SK-N-SH (cell line): ENCODE results near the gene GMEB1. TPM values are rescaled to one million over a fixed set of nuclear protein-coding genes. Genes with fewer than 3 reads are reported as not detected.

Experiments
- CTCF ChIA-PET: fragments of 300-600, 350-600 bp; formaldehyde crosslinking; extraction: SDS; loops from one replicate; lab custom pipeline; 2021; lab: Yijun Ruan, JAX
- POLR2A ChIA-PET: fragments of 350-600 bp; sonication (Branson Sonifier 250); formaldehyde crosslinking; extraction: SDS; loops from one replicate; lab custom pipeline; 2020; ENCODE audit warnings: antibody characterized with exemption, inconsistent platforms; lab: Yijun Ruan, JAX
- DNase-seq: peaks from one replicate; pipeline ENCODE4 v3.0.0; 2012
- H2AFZ ChIP-seq: fragments of 200-600 bp; sonication (generic); 2 replicates; pipeline ENCODE4 v1.8.1; 2016; ENCODE audit warnings: antibody characterized with exemption, mild to moderate bottlenecking, low read depth
- H3F3A ChIP-seq: fragments of 200-600 bp; sonication (generic); replicated peaks from 2 replicates; pipeline ENCODE3; 2016; ENCODE audit warnings: antibody characterized with exemption, mild to moderate bottlenecking; ENCODE audit not compliant: insufficient read depth
- H3K27ac ChIP-seq, 2 experiments: fragments of 200-500 bp in 1 of 2; fragments of 200-600 bp in 1 of 2; sonication (Bioruptor generic) in 1 of 2; sonication (generic), shearing (Covaris generic) in 1 of 2; 2 replicates each; pipeline versions ENCODE4 v1.5.1 to v1.6.1; 2014 to 2016; ENCODE audit warnings: low read depth in 2 of 2, inconsistent platforms in 1 of 2, low read length in 1 of 2, mild to moderate bottlenecking in 1 of 2, mixed read lengths in 1 of 2
- H3K27me3 ChIP-seq: fragments of 200-600 bp; sonication (generic), shearing (Covaris generic); 2 replicates; pipeline ENCODE4 v1.6.1; 2016; ENCODE audit warnings: mixed run types; ENCODE audit not compliant: insufficient read depth
- H3K36me3 ChIP-seq, 2 experiments: fragments of 200-500 bp in 1 of 2; fragments of 200-600 bp in 1 of 2; sonication (Bioruptor generic) in 1 of 2; sonication (generic) in 1 of 2; replicated peaks in 1 of 2; 2 replicates each; pipeline versions ENCODE3 to v1.5.1; 2014 to 2016; ENCODE audit warnings: low read length in 1 of 2, mild to moderate bottlenecking in 1 of 2; ENCODE audit not compliant: insufficient read depth in 2 of 2, control insufficient read depth in 1 of 2
- H3K4me1 ChIP-seq, 2 experiments: fragments of 200-500 bp in 1 of 2; fragments of 200-600 bp in 1 of 2; sonication (Bioruptor generic) in 1 of 2; sonication (generic), shearing (Covaris generic) in 1 of 2; 2 replicates each; pipeline versions ENCODE4 v1.5.1 to v1.6.1; 2014 to 2016; ENCODE audit warnings: low read depth in 1 of 2, low read length in 1 of 2, mixed run types in 1 of 2; ENCODE audit not compliant: insufficient read depth in 2 of 2, control insufficient read depth in 1 of 2
- H3K4me2 ChIP-seq: fragments of 200-600 bp; sonication (generic), shearing (Covaris generic); 2 replicates; pipeline ENCODE4 v1.6.1; 2017; ENCODE audit warnings: mixed run types
- H3K4me3 ChIP-seq, 2 experiments: fragments of 200-500 bp in 1 of 2; fragments of 200-600 bp in 1 of 2; sonication (Bioruptor generic) in 1 of 2; sonication (generic), shearing (Covaris generic) in 1 of 2; 2 replicates each; pipeline versions ENCODE4 v1.5.1 to v1.8.1; 2014 to 2016; ENCODE audit warnings: low read depth in 2 of 2, inconsistent platforms in 1 of 2, low read length in 1 of 2, mild to moderate bottlenecking in 1 of 2, mixed read lengths in 1 of 2, moderate library complexity in 1 of 2
- H3K79me2 ChIP-seq: fragments of 200-600 bp; sonication (generic); 2 replicates; pipeline ENCODE4 v1.8.1; 2017; ENCODE audit warnings: mild to moderate bottlenecking; ENCODE audit not compliant: insufficient read depth
- H3K9ac ChIP-seq: fragments of 200-600 bp; sonication (generic); 2 replicates; pipeline ENCODE4 v1.6.1; 2017; ENCODE audit warnings: mixed run types
- H3K9me2 ChIP-seq: fragments of 200-600 bp; sonication (generic); 2 replicates; pipeline ENCODE4 v1.6.1; 2017; ENCODE audit warnings: mixed run types
- H3K9me3 ChIP-seq: fragments of 200-600 bp; sonication (generic); 2 replicates; pipeline ENCODE4 v1.6.1; 2017; ENCODE audit warnings: mixed run types, mild to moderate bottlenecking, moderate library complexity
- H4K20me1 ChIP-seq: fragments of 200-600 bp; sonication (generic); 2 replicates; pipeline ENCODE4 v1.6.1; 2017; ENCODE audit warnings: mild to moderate bottlenecking, mixed run types; ENCODE audit not compliant: insufficient read depth
- CHD2 ChIP-seq: fragments of 150-350 bp; IDR thresholded peaks from 2 replicates; pipeline ENCODE4 v1.6.1; 2018; ENCODE audit warnings: low read length; ENCODE audit not compliant: partially characterized antibody
- EP300 ChIP-seq, 2 experiments: IDR thresholded peaks; 2 replicates each; pipeline versions ENCODE4 v1.4.0 to v1.6.1; 2012; ENCODE audit warnings: borderline replicate concordance in 1 of 2, low read depth in 1 of 2, low read length in 1 of 2
- EZH2phosphoT487 ChIP-seq: fragments of 200-600 bp; sonication (generic); IDR thresholded peaks from 2 replicates; pipeline ENCODE4 v1.6.1; 2017; ENCODE audit warnings: low read depth, mixed run types, mild to moderate bottlenecking, antibody characterized with exemption, moderate library complexity, borderline replicate concordance
- FOXJ3 ChIP-seq: sonication (generic); formaldehyde crosslinking; IDR thresholded peaks from 2 replicates; pipeline ENCODE4 v1.5.1; 2020; ENCODE audit warnings: mild to moderate bottlenecking, missing genetic modification reagents
- FOXM1 ChIP-seq: IDR thresholded peaks from 2 replicates; pipeline ENCODE4 v1.4.0; 2012; ENCODE audit warnings: low read depth, mild to moderate bottlenecking
- MXI1 ChIP-seq: IDR thresholded peaks from 2 replicates; pipeline ENCODE4 v1.6.1; 2012; ENCODE audit warnings: mild to moderate bottlenecking, low read depth, low read length, improper control_type of control experiment
- RCOR1 ChIP-seq: fragments of 150-350 bp; IDR thresholded peaks from 2 replicates; pipeline ENCODE4 v1.6.1; 2017; ENCODE audit warnings: antibody characterized with exemption, low read length
- TAF1 ChIP-seq: IDR thresholded peaks from 2 replicates; pipeline ENCODE4 v1.6.1; 2012; ENCODE audit warnings: low read depth, mild to moderate bottlenecking, low read length, moderate library complexity, borderline replicate concordance
- WGBS: methylation state at CpG from one replicate; pipeline ENCODE4 v1.1.6; 2017; ENCODE audit warnings: low lambda C conversion rate; 5-methylcytosine and 5-hydroxymethylcytosine counted together
- polyA plus RNA-seq, 3 experiments: library from polyadenylated mRNA; depleted of rRNA; stranded (reverse); fragments of >200 nt; gene quantifications; 2 replicates each; pipeline ENCODE4 v1.2.3, GENCODE V29; 2012
- TF ChIP-seq, protein P1 (sequence below): fragments of 150-350 bp; IDR thresholded peaks from 2 replicates; pipeline ENCODE4 v1.6.1; 2017; ENCODE audit warnings: antibody characterized with exemption, low read length, low read depth, borderline replicate concordance
- TF ChIP-seq, protein P2 (sequence below): fragments of 200-600 bp; sonication (generic); IDR thresholded peaks from 2 replicates; pipeline ENCODE4 v1.6.1; 2017; ENCODE audit warnings: antibody characterized with exemption, mild to moderate bottlenecking, moderate library complexity
- TF ChIP-seq, protein P3 (sequence below): fragments of 150-350 bp; IDR thresholded peaks from 2 replicates; pipeline ENCODE4 v1.6.1; 2016; ENCODE audit warnings: mild to moderate bottlenecking, low read depth, low read length
- TF ChIP-seq, protein P4 (sequence below): IDR thresholded peaks from 2 replicates; pipeline ENCODE4 v1.4.0; 2012; ENCODE audit warnings: low read depth
- TF ChIP-seq, protein P5 (sequence below): IDR thresholded peaks from 2 replicates; pipeline ENCODE4 v1.6.1; 2012; ENCODE audit warnings: mild to moderate bottlenecking, low read depth, low read length, moderate library complexity

The GMEB1 gene
- polyA plus RNA-seq, 1 of the 3 experiments (the other 2 are of a cell fraction), result 3.6 TPM

DNA sequence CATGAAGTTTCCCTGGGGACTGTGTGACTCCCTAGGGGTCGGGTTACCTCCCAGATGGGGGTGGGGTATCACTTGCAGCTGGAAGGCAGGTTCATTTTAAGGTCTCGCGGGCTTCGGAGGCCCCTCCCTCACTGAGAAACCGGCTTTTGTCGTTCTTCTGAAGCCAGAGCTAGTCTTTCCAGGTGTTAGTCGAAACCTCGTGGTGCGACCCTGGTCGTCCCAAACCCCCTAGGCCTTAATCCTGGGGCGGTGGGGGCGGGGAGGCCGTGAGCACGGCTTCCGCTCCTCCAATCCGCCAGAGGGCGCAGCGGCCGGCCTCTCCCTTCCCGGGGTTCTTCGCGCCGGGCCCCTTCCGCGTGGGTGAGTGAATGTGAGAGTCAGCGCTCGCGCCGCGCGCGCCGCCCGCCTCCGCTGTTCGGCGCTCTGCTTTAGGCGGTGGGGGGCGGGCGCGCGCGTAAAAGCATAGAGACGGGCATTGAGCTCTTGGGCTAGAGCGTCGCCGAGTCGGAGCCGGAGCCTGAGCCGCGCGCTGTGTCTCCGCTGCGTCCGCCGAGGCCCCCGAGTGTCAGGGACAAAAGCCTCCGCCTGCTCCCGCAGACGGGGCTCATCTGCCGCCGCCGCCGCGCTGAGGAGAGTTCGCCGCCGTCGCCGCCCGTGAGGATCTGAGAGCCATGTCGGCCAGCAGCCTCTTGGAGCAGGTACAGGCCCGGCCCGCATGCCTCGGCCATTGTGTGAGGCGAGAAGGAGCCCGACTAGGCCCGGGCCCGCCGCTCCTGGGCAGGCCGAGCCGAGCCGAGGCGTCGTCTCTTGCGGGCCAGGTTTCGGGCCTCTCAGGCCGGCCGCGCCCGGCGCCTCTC lies 68.1 kb downstream of the GMEB1 start, which contains the start of gene YTHDF2 (continued):
- TF ChIP-seq, protein P1, sequence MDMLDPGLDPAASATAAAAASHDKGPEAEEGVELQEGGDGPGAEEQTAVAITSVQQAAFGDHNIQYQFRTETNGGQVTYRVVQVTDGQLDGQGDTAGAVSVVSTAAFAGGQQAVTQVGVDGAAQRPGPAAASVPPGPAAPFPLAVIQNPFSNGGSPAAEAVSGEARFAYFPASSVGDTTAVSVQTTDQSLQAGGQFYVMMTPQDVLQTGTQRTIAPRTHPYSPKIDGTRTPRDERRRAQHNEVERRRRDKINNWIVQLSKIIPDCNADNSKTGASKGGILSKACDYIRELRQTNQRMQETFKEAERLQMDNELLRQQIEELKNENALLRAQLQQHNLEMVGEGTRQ, result no peak
- TF ChIP-seq EZH2phosphoT487 (no peak), EP300 (IDR thresholded peaks at IDR 0.05; ENCODE audit: borderline replicate concordance in 1 of 2, low read depth in 1 of 2, low read length in 1 of 2) (peak; percentile 24 to 47; a peak in 2 of 4 replicates), FOXJ3 (no peak), MXI1 (peak; percentile 92), TAF1 (peak; percentile 93), RCOR1 (no peak)
- TF ChIP-seq, protein P2, sequence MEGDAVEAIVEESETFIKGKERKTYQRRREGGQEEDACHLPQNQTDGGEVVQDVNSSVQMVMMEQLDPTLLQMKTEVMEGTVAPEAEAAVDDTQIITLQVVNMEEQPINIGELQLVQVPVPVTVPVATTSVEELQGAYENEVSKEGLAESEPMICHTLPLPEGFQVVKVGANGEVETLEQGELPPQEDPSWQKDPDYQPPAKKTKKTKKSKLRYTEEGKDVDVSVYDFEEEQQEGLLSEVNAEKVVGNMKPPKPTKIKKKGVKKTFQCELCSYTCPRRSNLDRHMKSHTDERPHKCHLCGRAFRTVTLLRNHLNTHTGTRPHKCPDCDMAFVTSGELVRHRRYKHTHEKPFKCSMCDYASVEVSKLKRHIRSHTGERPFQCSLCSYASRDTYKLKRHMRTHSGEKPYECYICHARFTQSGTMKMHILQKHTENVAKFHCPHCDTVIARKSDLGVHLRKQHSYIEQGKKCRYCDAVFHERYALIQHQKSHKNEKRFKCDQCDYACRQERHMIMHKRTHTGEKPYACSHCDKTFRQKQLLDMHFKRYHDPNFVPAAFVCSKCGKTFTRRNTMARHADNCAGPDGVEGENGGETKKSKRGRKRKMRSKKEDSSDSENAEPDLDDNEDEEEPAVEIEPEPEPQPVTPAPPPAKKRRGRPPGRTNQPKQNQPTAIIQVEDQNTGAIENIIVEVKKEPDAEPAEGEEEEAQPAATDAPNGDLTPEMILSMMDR, result peak; percentile 88
- TF ChIP-seq, protein P3, sequence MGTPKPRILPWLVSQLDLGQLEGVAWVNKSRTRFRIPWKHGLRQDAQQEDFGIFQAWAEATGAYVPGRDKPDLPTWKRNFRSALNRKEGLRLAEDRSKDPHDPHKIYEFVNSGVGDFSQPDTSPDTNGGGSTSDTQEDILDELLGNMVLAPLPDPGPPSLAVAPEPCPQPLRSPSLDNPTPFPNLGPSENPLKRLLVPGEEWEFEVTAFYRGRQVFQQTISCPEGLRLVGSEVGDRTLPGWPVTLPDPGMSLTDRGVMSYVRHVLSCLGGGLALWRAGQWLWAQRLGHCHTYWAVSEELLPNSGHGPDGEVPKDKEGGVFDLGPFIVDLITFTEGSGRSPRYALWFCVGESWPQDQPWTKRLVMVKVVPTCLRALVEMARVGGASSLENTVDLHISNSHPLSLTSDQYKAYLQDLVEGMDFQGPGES, result no peak

DNA sequence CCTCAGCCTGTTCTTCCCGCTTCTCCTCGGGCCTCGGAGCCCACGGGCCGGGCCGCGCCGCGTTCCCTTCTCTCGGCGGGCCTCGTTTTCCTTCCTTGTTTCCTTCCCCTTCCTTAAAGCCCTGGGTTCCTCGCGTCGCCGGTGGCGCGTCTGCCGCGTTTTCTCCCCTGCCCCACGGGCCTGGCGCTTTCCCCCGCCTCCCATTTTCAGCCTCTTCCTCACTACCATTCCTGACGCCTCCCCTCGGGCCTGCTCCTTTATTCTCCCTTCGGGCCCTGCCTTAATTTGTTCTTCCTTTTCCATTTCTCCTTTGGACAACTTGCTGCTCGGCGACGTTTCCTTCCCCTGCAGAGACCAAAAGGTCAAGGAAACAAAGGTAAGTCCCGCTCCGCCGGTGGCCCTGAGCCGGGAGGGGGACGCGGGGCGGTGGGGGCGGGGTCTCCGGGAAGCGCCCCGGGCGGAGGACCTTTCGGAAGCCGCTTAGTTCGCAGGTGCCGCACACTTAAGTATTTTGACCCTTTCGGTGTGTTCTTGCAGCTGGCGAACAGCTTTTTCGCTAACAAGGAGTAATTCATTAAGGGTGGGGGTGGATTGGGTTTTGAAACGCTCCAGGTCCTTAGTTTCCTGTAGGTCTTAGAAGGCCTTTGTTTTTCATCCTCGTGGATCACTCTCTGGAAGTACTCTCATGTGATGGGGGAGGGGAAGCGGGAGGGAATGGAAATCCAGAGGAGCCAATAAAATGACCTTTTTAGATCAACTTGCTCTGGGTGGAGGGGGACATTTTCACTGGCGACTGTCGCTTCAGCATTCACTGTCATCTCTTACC lies 68.9 kb downstream of the GMEB1 start:
- Histone ChIP-seq H3F3A (peaks cover 4% of the 10 kb centered on the region), H3K27ac (peak overlapping the region; percentile 88), H3K4me3 (peak overlapping the region; percentile 77 to 97), H3K79me2 (peaks cover 58% of the 10 kb centered on the region), H3K9me2 (no peaks in the 10 kb centered on the region), H2AFZ (no peak overlapping the region), H3K9ac (peak overlapping the region; percentile 90), H3K4me1 (peaks cover 14 to 17% of the 10 kb centered on the region in 2 experiments; a peak in 3 of 4 replicates), H3K4me2 (peak overlapping the region; percentile 86), H4K20me1 (peaks cover 48% of the 10 kb centered on the region), H3K9me3 (no peaks in the 10 kb centered on the region), H3K27me3 (no peaks in the 10 kb centered on the region), H3K36me3 (peaks cover 32 to 44% of the 10 kb centered on the region in 2 experiments)
- peak; percentile 84 for DNase-seq
- ChIA-PET CTCF (interaction anchor here (0.6 to 2.6 kb wide), 26 partner anchors 8 to 1458 kb away, joined by 3 to 47 read pairs (median 5); partner anchors contain the start of genes GMEB1, OPRD1, RNU11 and SRSF4), POLR2A (interaction anchor here (1.0 to 1.8 kb wide), 8 partner anchors 9 to 444 kb away, joined by 3 to 28 read pairs (median 6); partner anchors contain the start of genes GMEB1, RNU11, SRSF4 and TAF12)
- TF ChIP-seq FOXM1 (no peak), MXI1 (peak; percentile 79; the same call in 1 of the 2 replicates), CHD2 (peak; percentile 64), TAF1 (peak; percentile 42; the same call in 1 of the 2 replicates)
- TF ChIP-seq, protein P4, sequence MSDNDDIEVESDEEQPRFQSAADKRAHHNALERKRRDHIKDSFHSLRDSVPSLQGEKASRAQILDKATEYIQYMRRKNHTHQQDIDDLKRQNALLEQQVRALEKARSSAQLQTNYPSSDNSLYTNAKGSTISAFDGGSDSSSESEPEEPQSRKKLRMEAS, result peak; percentile 17
- TF ChIP-seq, protein P5, sequence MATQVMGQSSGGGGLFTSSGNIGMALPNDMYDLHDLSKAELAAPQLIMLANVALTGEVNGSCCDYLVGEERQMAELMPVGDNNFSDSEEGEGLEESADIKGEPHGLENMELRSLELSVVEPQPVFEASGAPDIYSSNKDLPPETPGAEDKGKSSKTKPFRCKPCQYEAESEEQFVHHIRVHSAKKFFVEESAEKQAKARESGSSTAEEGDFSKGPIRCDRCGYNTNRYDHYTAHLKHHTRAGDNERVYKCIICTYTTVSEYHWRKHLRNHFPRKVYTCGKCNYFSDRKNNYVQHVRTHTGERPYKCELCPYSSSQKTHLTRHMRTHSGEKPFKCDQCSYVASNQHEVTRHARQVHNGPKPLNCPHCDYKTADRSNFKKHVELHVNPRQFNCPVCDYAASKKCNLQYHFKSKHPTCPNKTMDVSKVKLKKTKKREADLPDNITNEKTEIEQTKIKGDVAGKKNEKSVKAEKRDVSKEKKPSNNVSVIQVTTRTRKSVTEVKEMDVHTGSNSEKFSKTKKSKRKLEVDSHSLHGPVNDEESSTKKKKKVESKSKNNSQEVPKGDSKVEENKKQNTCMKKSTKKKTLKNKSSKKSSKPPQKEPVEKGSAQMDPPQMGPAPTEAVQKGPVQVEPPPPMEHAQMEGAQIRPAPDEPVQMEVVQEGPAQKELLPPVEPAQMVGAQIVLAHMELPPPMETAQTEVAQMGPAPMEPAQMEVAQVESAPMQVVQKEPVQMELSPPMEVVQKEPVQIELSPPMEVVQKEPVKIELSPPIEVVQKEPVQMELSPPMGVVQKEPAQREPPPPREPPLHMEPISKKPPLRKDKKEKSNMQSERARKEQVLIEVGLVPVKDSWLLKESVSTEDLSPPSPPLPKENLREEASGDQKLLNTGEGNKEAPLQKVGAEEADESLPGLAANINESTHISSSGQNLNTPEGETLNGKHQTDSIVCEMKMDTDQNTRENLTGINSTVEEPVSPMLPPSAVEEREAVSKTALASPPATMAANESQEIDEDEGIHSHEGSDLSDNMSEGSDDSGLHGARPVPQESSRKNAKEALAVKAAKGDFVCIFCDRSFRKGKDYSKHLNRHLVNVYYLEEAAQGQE, result no peak
- WGBS, result under 1% methylated on average over 41 of the region's 53 CpGs
